OCI-M2 (cell line): ENCODE measurements around the gene PTPN2.

Experiments used
- DNase-seq: peaks from one replicate; lab custom pipeline; 2025; ENCODE audit not compliant: unreplicated experiment; lab: John Stamatoyannopoulos, UW

The PTPN2 gene

DNA sequence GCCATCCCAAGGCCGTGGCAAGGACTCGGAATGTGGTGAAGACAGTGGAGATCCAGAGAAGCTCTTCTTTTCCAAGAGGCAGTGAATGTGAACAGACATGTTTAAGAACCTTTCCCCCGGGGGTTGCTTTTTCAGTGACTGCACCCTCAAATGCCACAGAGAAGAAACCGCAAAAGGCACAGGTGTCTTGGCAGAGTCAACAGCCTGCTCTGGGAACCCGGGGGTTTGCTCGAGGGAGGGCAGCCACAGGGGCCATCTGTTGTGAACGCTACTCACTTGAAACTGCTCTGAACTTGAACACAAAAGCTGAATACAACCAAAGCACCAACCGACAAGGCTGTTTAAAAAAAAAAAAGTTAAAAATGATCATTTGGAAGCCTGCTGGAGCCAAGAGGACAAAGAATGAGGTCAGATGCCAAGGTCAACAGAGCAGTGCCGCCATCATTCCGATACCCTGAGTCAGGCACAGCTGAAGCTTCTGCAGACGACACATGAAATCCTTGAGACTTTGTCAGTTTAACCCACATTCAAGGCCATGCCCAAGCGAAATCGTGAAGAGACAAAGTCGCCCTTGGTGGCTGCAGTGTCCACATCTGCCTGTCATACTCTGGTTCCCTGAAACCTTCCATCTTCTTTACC is 133.8 kb downstream of the PTPN2 start:
- no peak for DNase-seq

DNA sequence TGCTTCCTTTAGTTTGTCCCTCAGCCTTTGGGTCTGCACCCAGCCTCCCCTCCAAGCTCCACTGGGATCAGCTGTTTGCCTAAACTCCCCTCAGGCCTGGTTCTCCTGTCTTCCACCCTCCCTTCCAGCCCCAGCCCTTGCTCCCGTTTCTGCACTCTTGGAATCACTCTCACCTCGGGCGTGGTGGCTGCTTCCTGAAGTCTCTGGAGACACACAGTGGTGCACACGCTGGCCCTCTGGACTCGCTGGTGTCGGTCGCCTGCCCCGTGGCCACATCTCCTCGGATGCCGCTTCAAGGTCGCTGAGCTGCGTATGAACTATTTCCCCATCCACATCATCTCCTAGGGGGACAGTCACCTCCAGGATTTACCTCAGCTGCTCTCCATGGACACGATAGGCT is 134.9 kb downstream of the PTPN2 start:
- DNase-seq, result no peak

GRCh38 chr18:12748671-12749070 is 135.4 kb downstream of the PTPN2 start:
- no peak for DNase-seq

GRCh38 chr18:12747530-12748315 is 136.3 kb downstream of the PTPN2 start:
- DNase-seq, result no peak

DNA sequence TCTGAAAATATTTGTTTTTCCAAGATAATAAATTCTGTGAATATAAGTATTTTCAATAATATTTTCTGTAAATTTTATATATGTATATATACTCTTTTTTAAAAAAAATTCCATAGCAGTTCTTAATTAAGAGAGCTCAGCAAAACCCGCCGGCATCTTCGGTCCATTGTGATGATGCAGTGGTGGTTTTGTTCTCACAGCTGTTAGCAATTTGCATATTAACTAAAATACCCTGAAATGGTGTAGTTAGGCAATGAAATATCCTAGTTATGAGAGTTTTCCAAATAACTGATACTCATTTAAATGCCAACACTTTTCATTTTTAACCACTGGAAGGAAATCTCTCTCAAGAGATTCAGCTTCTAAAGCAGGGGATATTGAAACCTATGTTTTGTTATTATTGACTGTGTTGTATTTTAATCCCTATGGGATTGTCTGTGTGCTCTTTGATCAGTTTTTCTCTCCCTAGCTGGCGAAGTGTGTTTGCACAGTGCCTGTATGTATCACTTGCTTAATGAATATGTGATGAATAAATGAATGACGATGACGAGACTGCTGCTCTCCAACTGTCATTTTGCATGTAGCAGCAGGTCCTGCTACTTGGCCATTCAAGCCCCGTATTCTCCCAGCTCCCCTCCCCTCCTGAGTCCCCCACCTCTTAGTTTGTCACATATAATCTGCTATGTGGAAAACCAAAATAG is 138.8 kb downstream of the PTPN2 start:
- DNase-seq, result no peak

DNA sequence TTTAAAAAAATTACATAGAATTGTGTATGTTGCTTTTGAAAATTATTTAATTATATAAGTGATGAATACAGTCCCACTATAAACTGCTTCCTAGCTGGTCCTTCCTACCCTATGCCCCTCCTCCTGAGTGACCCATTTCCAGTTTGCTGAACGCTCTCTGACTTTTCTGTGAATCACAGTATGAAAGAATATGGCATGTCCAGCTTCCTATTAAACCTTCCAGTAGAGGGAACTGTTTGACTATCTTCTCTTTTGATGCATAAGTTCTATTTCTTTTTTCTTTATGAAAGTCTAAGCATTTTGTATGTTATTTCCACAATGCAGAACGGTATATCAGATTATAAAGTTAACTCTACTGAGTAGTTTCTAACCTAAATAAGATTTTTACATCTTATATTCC is 139.9 kb downstream of the PTPN2 start:
- DNase-seq, result no peak

GRCh38 chr18:12742453-12742852 is 141.6 kb downstream of the PTPN2 start:
- DNase-seq, result no peak
